BJ (cell line): Measurements from ENCODE around the gene TIMM17B. TPM values are rescaled to one million over a fixed set of nuclear protein-coding genes. Genes with fewer than 3 reads are reported as not detected.

Experiments used
- CTCF ChIA-PET: fragments of 350-600 bp; formaldehyde crosslinking; extraction: SDS; loops from one replicate; lab custom pipeline; 2021; ENCODE audit warnings: antibody characterized with exemption, inconsistent platforms; lab: Yijun Ruan, JAX
- POLR2A ChIA-PET: fragments of 300-600 bp; sonication (Branson Sonifier 250); formaldehyde crosslinking; extraction: SDS; loops from one replicate; lab custom pipeline; 2021; ENCODE audit warnings: antibody characterized with exemption; lab: Charles Lee
- DNase-seq: peaks from one replicate; pipeline ENCODE4 v3.0.0-alpha.2; 2011; ENCODE audit warnings: low read depth
- H3K27me3 ChIP-seq: 2 replicates; pipeline ENCODE4 v1.6.0; 2011; ENCODE audit warnings: low read length; ENCODE audit not compliant: control insufficient read depth, insufficient read depth
- H3K36me3 ChIP-seq: 2 replicates; pipeline ENCODE4 v1.5.1; 2011; ENCODE audit warnings: low read length; ENCODE audit not compliant: control insufficient read depth, insufficient read depth
- H3K4me3 ChIP-seq: 2 replicates; pipeline ENCODE4 v1.5.1; 2011; ENCODE audit warnings: low read depth, mild to moderate bottlenecking, control low read depth, low read length
- polyA plus RNA-seq: library from polyadenylated mRNA; depleted of rRNA; stranded (reverse); fragments of >200 nt; gene quantifications from 2 replicates; pipeline ENCODE4 v1.2.3, GENCODE V29; 2011
- TF ChIP-seq, protein P1 (sequence below): IDR thresholded peaks from 2 replicates; pipeline ENCODE4 v1.5.1; 2011; ENCODE audit warnings: low read depth, mild to moderate bottlenecking, control low read depth, inconsistent platforms, low read length, moderate library complexity; ENCODE audit not compliant: insufficient read depth

The TIMM17B gene
- polyA plus RNA-seq, 1 experiment, result 68.4 TPM

- Histone ChIP-seq H3K27me3 (no peaks in the 10 kb centered on the region), H3K36me3 (peaks cover 11% of the 10 kb centered on the region), H3K4me3 (no peak overlapping the region)
- TF ChIP-seq, protein P1, sequence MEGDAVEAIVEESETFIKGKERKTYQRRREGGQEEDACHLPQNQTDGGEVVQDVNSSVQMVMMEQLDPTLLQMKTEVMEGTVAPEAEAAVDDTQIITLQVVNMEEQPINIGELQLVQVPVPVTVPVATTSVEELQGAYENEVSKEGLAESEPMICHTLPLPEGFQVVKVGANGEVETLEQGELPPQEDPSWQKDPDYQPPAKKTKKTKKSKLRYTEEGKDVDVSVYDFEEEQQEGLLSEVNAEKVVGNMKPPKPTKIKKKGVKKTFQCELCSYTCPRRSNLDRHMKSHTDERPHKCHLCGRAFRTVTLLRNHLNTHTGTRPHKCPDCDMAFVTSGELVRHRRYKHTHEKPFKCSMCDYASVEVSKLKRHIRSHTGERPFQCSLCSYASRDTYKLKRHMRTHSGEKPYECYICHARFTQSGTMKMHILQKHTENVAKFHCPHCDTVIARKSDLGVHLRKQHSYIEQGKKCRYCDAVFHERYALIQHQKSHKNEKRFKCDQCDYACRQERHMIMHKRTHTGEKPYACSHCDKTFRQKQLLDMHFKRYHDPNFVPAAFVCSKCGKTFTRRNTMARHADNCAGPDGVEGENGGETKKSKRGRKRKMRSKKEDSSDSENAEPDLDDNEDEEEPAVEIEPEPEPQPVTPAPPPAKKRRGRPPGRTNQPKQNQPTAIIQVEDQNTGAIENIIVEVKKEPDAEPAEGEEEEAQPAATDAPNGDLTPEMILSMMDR, result no peak
- DNase-seq, result no peak
- ChIA-PET POLR2A (no interaction called here), CTCF (no interaction called here)
Observed at GRCh38 chrX:48935301-48935670, 37.7 kb upstream of the TIMM17B start.

DNA sequence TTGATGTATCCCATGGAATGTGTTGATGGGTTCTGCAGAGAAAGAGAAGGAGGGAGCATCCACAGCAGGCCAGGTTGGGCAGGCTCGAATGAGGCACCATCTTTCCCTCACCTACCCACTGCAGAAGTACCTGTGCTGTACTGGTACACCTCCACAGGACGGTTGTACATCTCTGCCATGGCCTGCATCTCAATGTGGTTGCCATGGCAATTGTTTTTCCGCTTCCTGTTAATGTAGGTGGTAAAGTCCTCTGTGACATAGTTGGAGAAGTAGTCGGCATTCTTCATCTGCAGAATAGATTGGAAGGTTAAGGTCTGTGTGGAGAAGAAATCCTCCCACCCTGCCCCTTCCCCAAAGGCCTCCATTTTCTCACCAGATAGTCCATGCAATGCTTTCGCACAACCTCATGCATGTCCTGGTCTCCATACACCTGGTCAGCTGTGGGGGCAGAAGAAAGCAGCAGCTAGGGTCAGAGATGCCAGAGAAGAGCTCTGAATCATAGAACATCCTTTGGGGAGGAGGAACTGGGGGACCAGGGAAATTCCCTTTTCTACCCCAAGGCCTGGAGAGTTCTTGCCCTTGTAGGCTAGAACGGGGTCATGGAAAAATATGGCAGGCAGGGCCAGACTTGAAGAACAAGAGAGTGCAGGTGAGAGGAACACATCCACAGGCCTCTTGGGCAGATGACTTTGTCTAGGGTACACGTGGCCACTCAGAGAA, 37.2 kb upstream of the TIMM17B start:
- POLR2A ChIA-PET, result no interaction called here
- CTCF ChIA-PET, result no interaction called here
- TF ChIP-seq, protein P1, result no peak
- H3K27me3 ChIP-seq, result no peaks in the 10 kb centered on the region
- peaks cover 9% of the 10 kb centered on the region for H3K36me3 ChIP-seq
- H3K4me3 ChIP-seq, result no peak overlapping the region
- DNase-seq, result no peak

- POLR2A ChIA-PET, result no interaction called here
- no peak for DNase-seq
- H3K27me3 ChIP-seq, result no peaks in the 10 kb centered on the region
- TF ChIP-seq, protein P1, result no peak
- H3K4me3 ChIP-seq, result no peak overlapping the region
- CTCF ChIA-PET, result no interaction called here
- H3K36me3 ChIP-seq, result peaks cover 9% of the 10 kb centered on the region
Observed at GRCh38 chrX:48933757-48934156, 36.2 kb upstream of the TIMM17B start.

DNA sequence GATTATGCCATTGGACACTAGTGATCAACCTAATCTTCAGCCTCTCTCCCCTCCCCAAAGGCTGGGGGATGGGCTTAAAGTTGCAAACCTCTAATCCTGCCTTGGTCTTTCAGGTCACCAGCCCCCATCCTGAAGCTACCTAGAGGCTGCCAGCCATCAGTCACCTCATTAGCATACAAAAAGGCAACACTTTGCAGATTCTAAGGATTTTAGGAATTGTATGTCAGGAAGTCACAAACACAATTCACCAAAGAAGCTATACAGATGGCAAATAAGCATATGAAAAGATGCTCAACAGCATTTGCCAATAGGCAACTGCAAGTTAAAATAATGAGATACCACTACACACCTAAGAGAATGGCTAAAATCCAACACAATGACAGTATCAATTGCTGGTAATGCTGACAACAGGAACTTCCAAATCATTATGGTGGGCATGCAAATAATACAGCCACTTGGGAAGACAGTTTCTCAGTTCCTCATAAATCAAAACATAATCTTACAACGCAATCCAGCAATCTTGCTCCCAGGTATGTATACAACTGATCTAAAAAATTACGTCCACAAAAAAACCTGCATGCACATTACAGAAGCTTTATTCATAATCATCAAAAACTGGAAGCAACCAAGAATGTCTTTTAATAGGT, 30.3 kb upstream of the TIMM17B start:
- TF ChIP-seq, protein P1, result no peak
- POLR2A ChIA-PET, result no interaction called here
- Histone ChIP-seq H3K36me3 (peaks cover 5% of the 10 kb centered on the region), H3K27me3 (no peaks in the 10 kb centered on the region), H3K4me3 (no peak overlapping the region)
- DNase-seq, result no peak
- CTCF ChIA-PET, result interaction anchor here (0.7 kb wide), 1 partner anchor 8 kb away, joined by 4 read pairs; no protein-coding TSS in a partner anchor

DNA sequence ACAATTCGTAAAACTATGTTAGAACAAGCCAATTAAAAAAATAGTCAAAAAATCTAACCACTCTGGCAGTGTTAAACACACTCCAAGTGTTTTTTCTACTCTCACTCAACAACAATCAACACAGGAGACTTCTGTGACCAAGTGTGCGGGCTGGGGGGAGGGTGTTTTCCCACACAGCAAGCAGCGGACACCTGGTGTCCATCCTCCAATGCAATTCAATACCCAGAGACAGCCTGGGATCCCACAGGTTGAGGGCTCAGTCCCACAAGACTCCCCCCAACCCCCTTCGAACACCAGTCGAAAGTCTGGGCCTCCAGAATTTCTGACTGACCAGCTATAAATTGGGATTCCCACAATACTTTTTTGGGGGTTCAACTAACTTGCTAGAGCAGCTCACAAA, 29.6 kb upstream of the TIMM17B start:
- peaks cover 8% of the 10 kb centered on the region for H3K36me3 ChIP-seq
- POLR2A ChIA-PET, result no interaction called here
- CTCF ChIA-PET, result interaction anchor here (0.7 kb wide), 1 partner anchor 9 kb away, joined by 4 read pairs; no protein-coding TSS in a partner anchor
- H3K4me3 ChIP-seq, result no peak overlapping the region
- TF ChIP-seq, protein P1, result no peak
- no peaks in the 10 kb centered on the region for H3K27me3 ChIP-seq
- no peak for DNase-seq
